Measurements from ENCODE around the gene PCNP. TPM values are rescaled to one million over a fixed set of nuclear protein-coding genes. Genes with fewer than 3 reads are reported as not detected.
"Not testable (repeated sequence)": the region's sequence is repeated elsewhere in the genome, so short reads cannot be mapped to it uniquely, and the experiment has no call there.

Gene PCNP
- polyA plus RNA-seq, 1 of the 3 experiments (the other 2 are of a cell fraction) = 45.8 TPM

DNA sequence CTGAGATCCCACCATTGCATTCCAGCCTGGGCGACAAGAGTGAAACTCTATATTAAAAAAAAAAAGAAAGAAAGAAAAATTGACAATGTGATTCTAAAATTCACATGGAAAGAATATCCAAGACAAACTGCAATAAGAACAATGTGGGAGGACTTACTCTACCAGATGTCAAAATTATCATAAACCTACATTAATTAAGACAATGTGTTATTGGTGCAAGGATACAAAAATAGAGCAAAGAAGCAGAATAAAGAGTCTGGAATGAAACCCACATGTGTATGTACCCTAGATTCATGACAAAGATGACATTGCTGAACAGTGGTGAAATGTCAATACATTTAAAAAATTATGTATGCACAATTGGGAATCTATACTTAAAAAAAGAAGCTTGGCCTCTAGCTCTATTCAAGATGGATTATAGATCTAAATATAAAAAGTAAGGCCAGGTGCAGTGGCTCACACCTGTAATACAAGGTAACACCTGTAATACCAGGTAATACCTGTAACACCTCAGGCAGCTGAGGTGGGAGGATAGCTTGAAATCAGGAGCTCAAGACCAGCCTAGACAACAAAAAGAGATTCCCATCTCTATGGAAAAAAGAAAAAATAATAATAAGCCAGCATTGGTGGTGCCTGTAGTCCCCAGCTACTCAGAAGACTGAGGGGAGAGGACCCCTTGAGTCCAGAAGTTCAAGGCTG is 57.3 kb downstream of the PCNP start (continued):
- TF ChIP-seq FOXM1 (IDR thresholded peaks at IDR 0.05; ENCODE audit: low read depth) (no peak), RXRA (IDR thresholded peaks at IDR 0.05; ENCODE audit: borderline replicate concordance, low read depth) (no peak), EZH2phosphoT487 (IDR thresholded peaks at IDR 0.05; ENCODE audit: borderline replicate concordance, low read depth) (no peak)

DNA sequence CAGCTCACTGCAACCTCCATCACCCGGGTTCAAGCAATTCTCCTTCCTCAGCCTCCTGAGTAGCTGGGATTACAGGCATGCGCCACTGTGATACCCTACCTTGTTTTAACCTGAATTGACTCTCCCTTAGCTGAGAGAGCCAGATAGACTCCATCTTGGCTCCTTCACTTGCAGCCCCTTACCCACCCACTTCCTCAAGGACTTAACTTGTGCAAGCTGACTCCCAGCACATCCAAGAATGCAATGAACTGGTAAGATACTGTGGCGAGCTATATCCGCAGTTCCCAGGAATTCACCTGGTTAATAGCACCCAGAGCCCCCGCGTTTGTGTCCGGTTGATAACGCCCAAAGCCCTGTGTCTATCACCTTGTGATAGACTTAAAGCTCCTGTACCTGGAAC is 58.0 kb downstream of the PCNP start:
- H2AFZ ChIP-seq (ENCODE audit: low read depth); H3K27ac ChIP-seq (ENCODE audit: low read depth in 2 of 2, low read length in 1 of 2); H3K4me3 ChIP-seq (ENCODE audit: low read depth in 2 of 2, low read length in 1 of 2); H3K9ac ChIP-seq; H3K27me3 ChIP-seq (ENCODE audit: insufficient read depth); H3F3A ChIP-seq (replicated peaks; ENCODE audit: insufficient read depth); DNase-seq; H3K79me2 ChIP-seq (ENCODE audit: insufficient read depth); H4K20me1 ChIP-seq (ENCODE audit: insufficient read depth); H3K4me2 ChIP-seq; H3K9me3 ChIP-seq; H3K9me2 ChIP-seq; H3K36me3 ChIP-seq (replicated peaks in 1 of 2; ENCODE audit: control insufficient read depth in 1 of 2, insufficient read depth in 2 of 2, low read length in 1 of 2); H3K4me1 ChIP-seq (ENCODE audit: control insufficient read depth in 1 of 2, insufficient read depth in 2 of 2, low read depth in 1 of 2, low read length in 1 of 2): not testable (repeated sequence)
- CTCF ChIA-PET = interaction anchor here (0.7 to 1.6 kb wide), 2 partner anchors 12 to 1042 kb away, joined by 4 read pairs; no protein-coding TSS in a partner anchor
- POLR2A ChIA-PET = interaction anchor here (1.0 kb wide), 1 partner anchor 58 kb away, joined by 4 read pairs; the partner anchor contains the start of gene PCNP
- WGBS (ENCODE audit: low lambda C conversion rate) = 88% methylated on average over 8 of the region's 8 CpGs

DNA sequence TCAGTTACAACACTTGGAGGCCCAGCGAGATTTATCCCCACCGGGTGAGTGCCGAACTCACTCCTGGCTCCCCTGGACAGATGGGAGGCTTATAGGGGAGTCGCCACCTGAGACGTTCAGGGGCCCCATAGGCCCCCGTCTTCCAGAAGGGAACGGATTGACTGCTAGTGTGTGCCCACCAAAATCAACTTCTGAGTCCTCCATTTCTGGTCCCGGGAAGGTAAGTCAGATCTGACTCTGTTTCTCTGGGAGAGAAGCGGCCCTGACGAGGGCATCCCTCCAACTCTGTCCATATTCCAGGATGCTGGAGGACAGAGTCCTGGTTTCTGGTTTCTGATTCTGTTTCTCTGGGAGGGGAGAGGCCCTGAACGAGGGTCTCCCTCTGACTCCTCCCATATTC is 58.6 kb downstream of the PCNP start:
- CTCF ChIA-PET = no interaction called here
- DNase-seq = no peak
- no peaks in the 10 kb centered on the region for H3K36me3 ChIP-seq (replicated peaks in 1 of 2; ENCODE audit: control insufficient read depth in 1 of 2, insufficient read depth in 2 of 2, low read length in 1 of 2)
- no peak overlapping the region for H2AFZ ChIP-seq (ENCODE audit: low read depth)
- POLR2A ChIA-PET = no interaction called here
- no peak overlapping the region for H3K4me3 ChIP-seq (ENCODE audit: low read depth in 2 of 2, low read length in 1 of 2)
- H3K9me3 ChIP-seq = no peaks in the 10 kb centered on the region
- 52% methylated on average over 2 of the region's 11 CpGs for WGBS (ENCODE audit: low lambda C conversion rate)
- no peaks in the 10 kb centered on the region for H4K20me1 ChIP-seq (ENCODE audit: insufficient read depth)
- no peaks in the 10 kb centered on the region; a peak in 1 of 4 replicates for H3K4me1 ChIP-seq (ENCODE audit: control insufficient read depth in 1 of 2, insufficient read depth in 2 of 2, low read depth in 1 of 2, low read length in 1 of 2)
- peaks cover 4% of the 10 kb centered on the region for H3F3A ChIP-seq (replicated peaks; ENCODE audit: insufficient read depth)
- H3K9ac ChIP-seq = no peak overlapping the region
- no peaks in the 10 kb centered on the region for H3K79me2 ChIP-seq (ENCODE audit: insufficient read depth)
- H3K27me3 ChIP-seq (ENCODE audit: insufficient read depth) = no peaks in the 10 kb centered on the region
- TF ChIP-seq, protein P1, sequence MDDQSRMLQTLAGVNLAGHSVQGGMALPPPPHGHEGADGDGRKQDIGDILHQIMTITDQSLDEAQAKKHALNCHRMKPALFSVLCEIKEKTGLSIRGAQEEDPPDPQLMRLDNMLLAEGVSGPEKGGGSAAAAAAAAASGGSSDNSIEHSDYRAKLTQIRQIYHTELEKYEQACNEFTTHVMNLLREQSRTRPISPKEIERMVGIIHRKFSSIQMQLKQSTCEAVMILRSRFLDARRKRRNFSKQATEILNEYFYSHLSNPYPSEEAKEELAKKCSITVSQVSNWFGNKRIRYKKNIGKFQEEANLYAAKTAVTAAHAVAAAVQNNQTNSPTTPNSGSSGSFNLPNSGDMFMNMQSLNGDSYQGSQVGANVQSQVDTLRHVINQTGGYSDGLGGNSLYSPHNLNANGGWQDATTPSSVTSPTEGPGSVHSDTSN (IDR thresholded peaks at IDR 0.05) = no peak
- TF ChIP-seq JUND (IDR thresholded peaks at IDR 0.05) (no peak), SIN3A (IDR thresholded peaks at IDR 0.05; ENCODE audit: borderline replicate concordance, low read depth, low read length) (no peak), CHD2 (IDR thresholded peaks at IDR 0.05; ENCODE audit: low read length, partially characterized antibody) (no peak), GABPA (IDR thresholded peaks at IDR 0.05; ENCODE audit: low read depth) (no peak), RXRA (IDR thresholded peaks at IDR 0.05; ENCODE audit: borderline replicate concordance, low read depth) (no peak), MXI1 (IDR thresholded peaks at IDR 0.05; ENCODE audit: low read depth, low read length) (no peak), NFIC (IDR thresholded peaks at IDR 0.05; ENCODE audit: borderline replicate concordance) (no peak)
- TF ChIP-seq, protein P2, sequence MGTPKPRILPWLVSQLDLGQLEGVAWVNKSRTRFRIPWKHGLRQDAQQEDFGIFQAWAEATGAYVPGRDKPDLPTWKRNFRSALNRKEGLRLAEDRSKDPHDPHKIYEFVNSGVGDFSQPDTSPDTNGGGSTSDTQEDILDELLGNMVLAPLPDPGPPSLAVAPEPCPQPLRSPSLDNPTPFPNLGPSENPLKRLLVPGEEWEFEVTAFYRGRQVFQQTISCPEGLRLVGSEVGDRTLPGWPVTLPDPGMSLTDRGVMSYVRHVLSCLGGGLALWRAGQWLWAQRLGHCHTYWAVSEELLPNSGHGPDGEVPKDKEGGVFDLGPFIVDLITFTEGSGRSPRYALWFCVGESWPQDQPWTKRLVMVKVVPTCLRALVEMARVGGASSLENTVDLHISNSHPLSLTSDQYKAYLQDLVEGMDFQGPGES (IDR thresholded peaks at IDR 0.05; ENCODE audit: low read depth, low read length) = no peak
- no peak overlapping the region for H3K4me2 ChIP-seq
- no peaks in the 10 kb centered on the region for H3K9me2 ChIP-seq
- no peak overlapping the region for H3K27ac ChIP-seq (ENCODE audit: low read depth in 2 of 2, low read length in 1 of 2)
